ENCODE data around the gene KRTAP10-4.

The KRTAP10-4 gene

GRCh38 chr21:44616591-44616926, 43.0 kb downstream of the KRTAP10-4 start:
- DNase-seq (ENCODE audit: low read depth, low spot score): no peak

GRCh38 chr21:44617071-44617501, 43.6 kb downstream of the KRTAP10-4 start:
- no peak for DNase-seq (ENCODE audit: low read depth, low spot score)

- DNase-seq (ENCODE audit: low read depth, low spot score): no peak
Observed at GRCh38 chr21:44618504-44618903, 45.0 kb downstream of the KRTAP10-4 start.

- no peak for DNase-seq (ENCODE audit: low read depth, low spot score)
Observed at GRCh38 chr21:44618909-44619308, 45.4 kb downstream of the KRTAP10-4 start.

- DNase-seq (ENCODE audit: low read depth, low spot score): no peak
Observed at GRCh38 chr21:44619886-44620285, 46.4 kb downstream of the KRTAP10-4 start.

- DNase-seq (ENCODE audit: low read depth, low spot score): no peak
Observed at GRCh38 chr21:44623575-44623974, 50.0 kb downstream of the KRTAP10-4 start.
